Left lobe of liver (tissue), 1 donor: ENCODE results near the gene PRAMEF12. TPM values are rescaled to one million over a fixed set of nuclear protein-coding genes. Genes with fewer than 3 reads are reported as not detected.

Source experiments
- total RNA-seq: library from RNA; stranded (reverse); gene quantifications from one replicate; pipeline ENCODE4 v1.2.1, GENCODE V29; 2021
- donor health status: DM: no; HTN: yes; CAD: no.

The PRAMEF12 gene
- total RNA-seq, 1 donor from 2014 or later, result not detected

Other genes starting within 250 kb of the PRAMEF12 start
- gene DHRS3, start 155.5 kb upstream of the PRAMEF12 start, total RNA-seq, result 175 TPM
- not detected for gene AADACL4, start 129.7 kb upstream of the PRAMEF12 start, total RNA-seq
- gene AADACL3, start 57.6 kb upstream of the PRAMEF12 start, total RNA-seq, result not detected
- not detected for gene CFAP107, start 27.5 kb upstream of the PRAMEF12 start, total RNA-seq
- not detected for gene PRAMEF1, start 17.7 kb downstream of the PRAMEF12 start, total RNA-seq
- gene PRAMEF11, start 57.7 kb downstream of the PRAMEF12 start, total RNA-seq, result not detected
- not detected for gene HNRNPCL1, start 75.0 kb downstream of the PRAMEF12 start, total RNA-seq
- not detected for gene PRAMEF2, start 83.3 kb downstream of the PRAMEF12 start, total RNA-seq
- gene PRAMEF4, start 112.5 kb downstream of the PRAMEF12 start, total RNA-seq, result not detected
- 0.30 TPM for gene PRAMEF10, start 124.5 kb downstream of the PRAMEF12 start, total RNA-seq
- not detected for gene PRAMEF7, start 142.9 kb downstream of the PRAMEF12 start, total RNA-seq
- gene PRAMEF6, start 173.8 kb downstream of the PRAMEF12 start, total RNA-seq, result not detected